GM19463 (cell line): ENCODE data around the gene NCK2.

Experiments used
- ATAC-seq: cut with Tn5 transposase; IDR thresholded peaks from one replicate; pipeline ENCODE4 v1.9.1; 2021; ENCODE audit warnings: mild to moderate bottlenecking, moderate library complexity; ENCODE audit not compliant: unreplicated experiment

The NCK2 gene

DNA sequence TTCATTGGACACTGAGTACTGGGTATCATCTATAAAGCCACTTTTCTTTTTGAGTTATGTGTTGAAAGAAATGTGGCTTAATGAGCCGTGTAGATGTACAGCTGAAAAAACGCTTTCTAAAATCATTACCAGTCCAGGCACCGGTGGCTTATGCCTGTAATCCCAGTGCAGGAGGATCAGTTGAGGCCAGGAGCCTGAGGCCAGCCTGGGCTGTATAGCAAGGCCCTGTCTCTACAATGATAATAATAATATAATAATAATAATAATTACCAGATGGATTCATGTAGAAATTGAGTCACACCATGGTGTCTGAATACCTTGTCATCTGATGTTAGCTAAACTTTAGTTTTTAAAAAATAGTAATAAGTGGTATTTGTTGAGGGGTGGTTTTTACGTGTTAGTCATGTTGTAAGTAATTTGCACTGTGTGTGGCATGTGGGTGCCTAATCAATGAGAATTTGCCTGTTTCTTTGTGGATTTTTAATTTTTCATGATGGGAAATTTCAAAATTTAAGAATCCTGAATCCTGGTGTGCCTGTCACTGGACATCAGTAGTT lies 30.1 kb downstream of the NCK2 start:
- no peak for ATAC-seq

DNA sequence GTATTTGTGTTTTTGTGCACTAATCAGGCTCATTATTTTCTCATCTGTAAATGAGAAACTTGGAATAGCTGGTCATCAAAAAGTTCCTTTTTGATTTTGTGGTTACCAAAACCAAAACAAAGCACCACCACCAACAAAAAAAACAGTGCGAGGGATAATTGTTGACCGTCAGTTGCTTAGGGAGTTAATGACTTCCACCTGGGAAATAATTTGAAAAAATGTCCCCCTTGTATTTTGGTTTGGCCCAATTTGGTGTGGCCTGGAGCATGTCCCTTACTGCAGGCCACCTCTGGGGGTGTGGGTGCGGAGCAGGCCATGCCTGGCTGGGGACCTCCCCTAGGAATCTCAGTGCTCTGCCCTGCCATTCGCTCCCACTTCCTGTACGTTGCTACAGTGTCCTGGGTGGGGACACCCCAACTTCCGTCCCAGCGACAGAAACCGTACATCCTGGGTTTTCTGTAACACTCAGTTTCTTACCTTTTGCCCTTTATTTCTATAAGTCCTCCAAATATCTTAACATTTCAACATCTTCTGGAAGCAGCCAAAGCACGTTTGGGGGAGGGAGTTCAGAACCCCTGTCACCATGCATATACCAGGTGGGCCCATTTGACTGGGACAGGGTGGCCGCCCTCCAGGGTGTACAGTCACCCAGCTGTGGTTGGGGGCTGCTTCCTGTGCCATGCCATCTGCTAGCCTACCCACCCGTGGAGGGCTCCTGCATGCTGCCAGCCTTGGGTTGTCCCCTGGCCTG lies 31.3 kb downstream of the NCK2 start:
- peak; percentile 58 for ATAC-seq

DNA sequence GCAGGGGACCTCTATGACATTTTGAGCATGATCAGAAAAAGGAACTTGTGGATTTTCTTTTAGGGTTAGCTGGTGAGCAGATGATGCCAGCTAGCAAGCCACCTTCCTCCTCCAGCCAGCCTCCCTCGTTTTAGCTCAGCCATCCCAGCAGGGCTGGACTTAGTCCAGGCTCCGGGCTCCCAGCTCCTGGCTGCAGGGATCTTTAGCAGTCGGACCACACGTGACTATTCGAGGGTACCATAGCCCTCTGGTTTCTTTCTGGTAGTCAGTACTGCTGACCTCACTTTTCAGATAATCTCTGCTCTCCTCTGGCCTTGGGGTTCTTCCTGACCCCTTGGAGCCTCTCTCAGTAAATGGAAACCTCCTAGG lies 31.8 kb downstream of the NCK2 start:
- ATAC-seq: peak; percentile 2

DNA sequence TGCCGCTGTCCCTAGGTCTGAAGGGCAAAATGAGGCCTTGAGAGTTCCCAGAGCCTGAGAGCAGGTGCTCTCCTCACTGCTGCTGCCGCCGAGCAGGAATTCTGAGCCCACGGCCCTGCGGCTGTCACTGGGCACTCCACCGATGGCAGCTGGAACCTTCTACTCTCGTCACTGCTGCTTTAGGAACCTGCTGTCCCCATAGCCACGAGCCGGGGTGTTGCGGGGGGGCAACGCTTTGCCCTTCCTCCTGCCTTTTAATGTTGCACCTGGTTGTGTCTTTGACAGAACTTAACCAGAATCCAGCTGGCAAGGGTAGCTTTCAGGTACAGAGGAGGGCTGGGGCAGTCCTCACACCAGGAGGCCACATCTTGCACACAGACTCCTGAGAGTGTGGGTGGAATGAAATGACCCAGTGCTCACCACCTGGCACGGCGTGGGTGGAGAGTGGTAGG lies 32.3 kb downstream of the NCK2 start:
- ATAC-seq: peak; percentile 40

DNA sequence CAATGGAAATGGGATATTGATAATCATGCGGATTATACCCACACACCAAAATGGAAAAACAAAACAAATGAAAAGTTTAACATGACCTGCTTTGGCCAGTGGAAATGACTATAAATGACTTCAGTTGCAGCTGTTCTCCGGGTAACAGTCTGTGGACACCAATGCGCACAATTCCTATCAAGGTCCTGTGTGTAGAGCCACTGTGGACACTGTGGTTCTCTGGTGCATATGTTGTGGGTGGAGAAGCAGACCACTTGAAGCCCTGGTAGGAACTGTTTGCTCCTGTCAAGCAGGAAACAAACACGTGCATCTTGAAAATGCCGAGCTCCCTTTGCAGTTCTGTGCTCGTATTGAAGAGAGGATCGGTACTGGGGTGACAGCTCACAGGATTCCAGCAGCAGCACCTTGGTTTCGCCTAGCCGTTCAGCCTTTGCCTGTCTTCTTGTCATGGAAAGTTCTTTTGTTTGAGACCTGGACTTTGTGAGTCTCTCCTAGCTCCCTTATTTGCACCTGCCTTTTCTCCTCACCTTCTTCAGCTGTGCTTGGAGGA lies 32.9 kb downstream of the NCK2 start:
- ATAC-seq: peak; percentile 6

DNA sequence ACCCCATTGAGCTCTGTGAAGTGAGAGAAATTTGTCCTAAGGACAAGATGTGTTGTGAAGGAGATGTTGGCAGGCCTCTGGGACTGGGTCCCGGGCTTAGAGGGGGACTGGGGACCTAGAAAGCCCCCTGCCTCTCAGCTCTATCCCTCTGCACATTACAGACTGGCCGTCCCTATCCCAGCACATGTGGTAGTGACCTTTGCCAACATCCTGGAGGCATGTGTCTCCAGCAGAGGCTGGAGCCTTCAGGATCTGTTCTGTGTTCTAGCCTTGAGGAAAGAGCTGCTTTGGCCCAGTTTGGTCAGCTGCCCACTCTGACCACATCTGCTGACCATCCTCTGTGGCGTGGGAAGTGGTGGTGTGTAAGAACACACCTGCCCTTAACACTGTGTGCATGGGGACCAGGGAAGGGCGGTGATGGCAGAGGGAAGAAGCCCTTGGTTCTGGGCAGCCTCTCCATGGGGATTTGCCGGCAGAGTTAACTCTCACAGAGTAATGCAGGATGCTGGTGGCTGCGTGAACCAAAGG lies 33.4 kb downstream of the NCK2 start:
- ATAC-seq: no peak

DNA sequence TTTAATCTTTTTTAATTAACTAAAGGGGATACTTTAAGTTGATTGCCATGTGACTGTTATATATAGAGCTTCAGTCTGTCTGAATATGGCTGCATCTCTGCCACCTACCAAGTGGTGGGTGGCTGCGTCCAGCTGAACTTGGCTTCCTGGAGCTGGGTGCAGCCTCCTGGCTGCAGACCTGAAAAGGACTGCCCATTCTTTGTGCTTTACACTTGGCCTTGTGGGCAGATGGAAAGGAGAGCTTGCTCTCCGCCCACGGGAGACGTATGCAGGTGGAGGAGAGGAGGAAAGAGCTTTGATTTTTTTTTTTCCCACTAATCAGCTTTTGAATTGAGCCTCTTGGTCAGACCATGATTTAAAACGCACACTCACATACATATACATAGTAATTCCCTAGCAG lies 34.7 kb downstream of the NCK2 start:
- no peak for ATAC-seq

DNA sequence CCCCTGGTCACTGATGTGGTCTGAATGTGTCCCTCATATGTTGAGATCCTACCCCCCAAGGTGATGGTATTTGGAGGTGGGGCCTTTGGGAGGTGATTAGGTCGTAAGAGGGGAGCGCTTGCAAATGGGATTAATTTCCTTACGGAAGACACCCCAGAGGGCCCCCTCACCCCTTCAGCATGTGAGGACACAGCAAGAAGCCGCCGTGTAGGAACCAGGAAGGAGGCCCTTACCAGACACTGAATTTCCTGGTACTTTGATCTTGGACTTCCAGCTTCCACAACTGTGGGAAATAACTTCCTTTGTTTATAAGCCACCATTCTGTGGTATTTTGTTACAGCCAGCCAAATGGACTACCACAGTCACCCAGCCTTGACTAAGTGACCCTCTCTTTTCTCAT lies 35.9 kb downstream of the NCK2 start:
- no peak for ATAC-seq

DNA sequence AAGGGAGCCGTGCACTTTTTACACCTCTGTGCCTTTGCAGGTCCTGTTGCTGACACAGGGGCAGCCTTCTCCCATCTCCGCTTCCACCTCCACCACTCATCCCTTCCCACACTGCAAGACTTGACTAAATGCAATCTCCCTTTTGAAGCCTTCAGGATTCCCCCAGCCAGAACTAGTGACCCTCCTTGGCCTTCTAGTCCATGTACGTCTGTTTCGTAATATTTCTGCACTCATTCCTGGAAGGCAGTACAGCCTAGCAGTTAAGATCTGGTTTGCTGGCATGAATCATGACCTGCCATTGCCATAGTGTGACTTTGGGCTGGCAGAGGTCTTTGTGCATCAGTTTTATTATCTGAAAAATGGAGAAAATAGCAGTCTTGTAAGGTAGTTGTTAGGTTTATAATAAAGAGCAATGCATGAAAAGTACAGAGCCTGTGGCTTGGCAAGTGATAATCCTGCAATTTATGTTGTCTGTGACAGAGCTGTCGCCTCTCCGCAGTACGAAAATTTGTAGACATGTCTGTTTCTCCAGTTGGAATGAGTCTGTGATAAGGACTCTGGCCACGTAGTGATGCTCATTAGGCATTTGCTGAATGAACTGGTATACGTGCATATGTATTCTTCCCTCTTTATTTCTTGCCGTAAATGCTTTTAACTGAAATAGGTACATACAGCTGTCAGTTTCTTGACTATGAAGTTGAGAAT lies 36.7 kb downstream of the NCK2 start:
- ATAC-seq: no peak

DNA sequence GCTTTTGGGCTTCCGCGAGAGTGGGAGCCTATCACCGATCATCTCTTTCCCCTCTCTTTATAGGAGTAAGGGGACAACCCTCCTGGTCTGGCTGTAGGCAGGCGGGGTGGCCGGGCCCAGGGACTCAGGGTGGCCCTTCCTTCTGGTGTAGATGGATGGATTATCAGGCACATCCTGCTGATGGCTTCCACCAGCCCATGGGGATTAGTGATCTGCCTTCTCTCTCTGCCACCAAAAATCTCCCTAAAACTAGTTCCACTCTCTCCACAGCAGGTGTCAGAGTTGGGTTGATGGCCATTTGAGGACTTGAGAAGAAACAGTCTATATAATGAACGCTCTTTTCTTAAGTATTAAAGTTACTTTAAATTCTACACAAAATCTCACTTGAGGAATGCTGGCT lies 37.4 kb downstream of the NCK2 start:
- no peak for ATAC-seq

DNA sequence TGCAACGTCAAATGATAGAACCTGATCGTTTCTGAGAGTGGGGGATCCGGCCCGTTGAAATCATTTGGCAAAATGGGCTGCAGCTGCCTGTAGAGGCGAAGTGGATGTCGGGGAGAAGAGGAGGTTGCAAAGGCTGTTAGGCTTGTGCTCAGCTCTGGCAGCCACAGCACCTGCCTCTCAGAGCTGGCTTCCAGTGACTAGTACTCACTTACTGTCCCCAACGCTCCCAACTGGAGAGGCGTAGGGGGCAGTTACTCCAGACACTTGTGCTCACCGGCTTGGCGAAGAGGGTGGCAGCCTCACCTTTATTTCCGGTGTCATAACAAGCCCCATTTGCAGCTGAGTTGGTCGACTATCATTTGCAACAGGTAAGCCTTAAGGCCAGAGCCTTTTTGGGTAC lies 37.9 kb downstream of the NCK2 start:
- no peak for ATAC-seq

DNA sequence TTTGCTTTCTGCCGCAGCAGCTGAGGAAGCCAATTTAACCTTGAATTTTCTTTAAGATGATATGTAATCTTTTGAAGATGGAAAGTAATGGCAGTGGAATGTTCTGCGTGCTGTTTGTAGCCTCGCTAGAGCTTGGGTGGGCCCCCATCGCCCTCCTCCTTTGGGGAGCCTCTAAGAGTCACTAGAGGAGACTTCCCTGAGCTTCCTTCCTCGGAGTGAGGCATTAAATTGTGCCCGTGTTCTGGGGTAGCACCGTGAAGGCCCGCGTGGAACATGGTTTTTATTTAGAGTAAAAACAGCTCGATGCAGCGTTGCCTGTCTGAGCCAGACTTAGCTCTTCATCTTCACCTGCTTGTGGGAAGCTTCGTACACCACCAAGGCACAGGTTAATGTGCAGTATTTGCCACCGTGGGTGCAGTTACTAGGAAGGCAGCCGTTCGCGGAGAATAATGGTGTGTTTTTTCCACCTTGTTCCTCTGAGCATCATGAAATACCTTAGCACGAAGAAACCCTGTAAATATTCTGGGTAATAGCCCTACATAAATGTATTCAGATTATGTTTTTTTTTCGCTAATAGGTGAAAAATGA lies 38.5 kb downstream of the NCK2 start:
- ATAC-seq: no peak

DNA sequence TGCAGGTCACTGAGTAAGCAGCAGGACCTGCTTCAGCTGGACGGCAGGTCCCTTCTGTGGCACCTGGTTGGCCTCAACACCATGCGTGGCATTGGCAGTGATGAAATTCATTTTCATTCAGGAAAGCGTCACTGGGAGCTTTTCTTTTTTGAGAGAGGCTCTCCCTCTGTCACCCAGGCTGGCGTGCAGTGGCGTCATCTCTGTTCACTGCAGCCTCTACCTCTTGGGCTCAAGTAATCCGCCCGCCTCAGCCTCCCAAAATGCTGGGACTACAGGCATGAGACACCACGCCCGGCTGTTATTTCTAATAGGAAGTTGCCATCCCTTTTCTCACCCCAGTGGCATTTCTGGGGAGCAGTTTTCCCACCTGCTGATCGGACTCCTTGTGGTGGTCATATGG lies 39.3 kb downstream of the NCK2 start:
- no peak for ATAC-seq

DNA sequence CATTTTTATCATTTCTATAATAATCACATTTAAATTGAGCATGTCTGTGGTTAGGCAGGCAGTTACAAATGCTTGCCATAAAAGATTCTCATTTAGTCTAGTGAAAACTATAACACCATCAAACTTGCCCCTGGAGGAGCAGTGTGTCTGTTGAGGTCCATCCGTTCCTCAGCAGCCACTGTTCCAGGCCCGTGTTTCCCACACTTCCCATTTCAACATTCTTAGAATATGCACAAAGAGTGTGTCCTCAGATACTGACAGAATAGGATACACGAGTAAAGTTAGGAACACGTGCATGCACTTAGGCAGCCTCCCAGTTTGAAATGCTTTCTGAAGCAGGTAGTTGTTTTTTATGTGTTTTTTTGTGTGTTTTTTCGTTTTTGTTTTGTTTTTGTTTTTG lies 39.9 kb downstream of the NCK2 start:
- no peak for ATAC-seq

DNA sequence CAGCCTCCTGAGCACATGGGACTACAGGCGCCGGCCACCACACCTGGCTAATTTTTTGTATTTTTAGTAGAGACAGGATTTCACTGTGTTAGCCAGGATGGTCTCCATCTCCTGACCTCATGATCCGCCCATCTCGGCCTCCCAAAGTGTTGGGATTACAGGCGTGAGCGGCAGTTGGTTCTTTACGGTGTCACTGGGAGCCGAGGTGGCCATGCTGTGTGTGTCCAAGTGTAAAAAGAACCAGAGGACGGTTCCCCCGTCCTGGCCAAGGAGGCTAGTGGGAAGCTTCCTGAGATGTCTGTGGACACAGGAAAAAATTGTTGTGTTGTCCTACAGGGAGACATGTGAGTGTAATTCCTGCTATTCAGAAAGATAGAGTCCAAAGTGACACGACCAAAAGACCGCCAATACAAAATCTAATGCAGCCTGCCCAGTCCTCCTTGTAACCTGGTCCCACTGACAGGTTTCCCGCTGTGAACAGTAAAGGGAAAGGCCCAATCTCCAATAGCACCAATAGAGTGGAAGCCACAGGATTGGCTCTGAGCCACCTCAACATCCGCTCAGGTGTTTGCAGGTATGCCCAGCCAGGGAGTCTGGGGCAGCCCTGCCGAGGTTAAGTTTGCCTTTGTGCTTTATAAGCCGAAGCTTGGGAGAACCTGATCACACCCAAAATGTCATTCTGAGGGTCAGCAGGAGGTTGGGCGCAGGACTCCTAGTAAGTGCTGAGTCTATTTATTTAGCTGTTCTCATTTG lies 40.6 kb downstream of the NCK2 start:
- ATAC-seq: no peak

DNA sequence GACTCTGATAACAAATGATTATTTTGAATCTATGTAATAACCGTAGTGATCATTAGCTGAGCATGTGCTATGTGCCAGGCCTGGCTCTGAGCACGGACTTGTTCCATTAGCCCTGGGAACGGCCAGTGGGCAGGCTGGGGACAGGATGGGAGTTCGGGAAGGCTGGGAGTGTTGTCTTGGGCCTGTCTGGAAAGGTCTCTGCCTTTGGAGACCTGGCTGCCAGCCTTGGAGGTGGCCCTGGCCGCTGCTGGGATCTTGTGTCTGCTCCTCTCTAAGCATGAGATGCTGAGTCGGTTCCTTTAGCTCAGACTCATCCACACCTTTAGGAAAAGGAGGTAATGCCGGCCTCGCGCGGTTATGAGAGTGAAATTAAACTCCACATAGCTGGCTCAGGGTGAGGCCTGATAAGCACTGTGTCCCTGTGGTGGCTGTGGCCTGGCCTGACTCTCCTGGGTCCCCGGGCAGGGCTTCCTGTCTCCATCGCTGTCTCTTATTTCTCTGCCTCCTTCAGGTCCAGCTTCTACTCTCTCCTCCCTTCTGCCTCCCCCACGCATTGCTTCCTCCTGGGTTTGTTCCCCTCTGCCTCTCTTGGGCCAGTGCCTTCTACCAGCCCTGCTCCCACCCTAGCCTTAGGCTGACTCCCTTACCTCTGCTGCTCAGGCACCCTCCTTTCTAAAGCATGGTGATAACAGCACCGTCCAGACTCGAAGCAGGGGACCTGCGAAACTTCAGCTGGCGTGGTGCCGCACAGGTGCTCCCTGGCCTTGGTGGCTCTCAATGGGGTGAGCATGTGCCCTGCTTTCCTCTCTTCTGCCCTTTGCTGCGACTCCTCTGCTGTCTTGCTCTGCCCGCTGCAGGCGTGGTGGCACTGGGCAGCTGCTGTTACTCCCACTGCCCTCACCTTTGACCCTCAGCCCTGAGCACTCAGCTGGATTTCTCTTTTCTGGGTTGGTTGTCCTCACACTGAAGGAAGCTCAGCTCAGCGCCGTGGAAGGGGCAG lies 41.8 kb downstream of the NCK2 start:
- ATAC-seq: no peak

DNA sequence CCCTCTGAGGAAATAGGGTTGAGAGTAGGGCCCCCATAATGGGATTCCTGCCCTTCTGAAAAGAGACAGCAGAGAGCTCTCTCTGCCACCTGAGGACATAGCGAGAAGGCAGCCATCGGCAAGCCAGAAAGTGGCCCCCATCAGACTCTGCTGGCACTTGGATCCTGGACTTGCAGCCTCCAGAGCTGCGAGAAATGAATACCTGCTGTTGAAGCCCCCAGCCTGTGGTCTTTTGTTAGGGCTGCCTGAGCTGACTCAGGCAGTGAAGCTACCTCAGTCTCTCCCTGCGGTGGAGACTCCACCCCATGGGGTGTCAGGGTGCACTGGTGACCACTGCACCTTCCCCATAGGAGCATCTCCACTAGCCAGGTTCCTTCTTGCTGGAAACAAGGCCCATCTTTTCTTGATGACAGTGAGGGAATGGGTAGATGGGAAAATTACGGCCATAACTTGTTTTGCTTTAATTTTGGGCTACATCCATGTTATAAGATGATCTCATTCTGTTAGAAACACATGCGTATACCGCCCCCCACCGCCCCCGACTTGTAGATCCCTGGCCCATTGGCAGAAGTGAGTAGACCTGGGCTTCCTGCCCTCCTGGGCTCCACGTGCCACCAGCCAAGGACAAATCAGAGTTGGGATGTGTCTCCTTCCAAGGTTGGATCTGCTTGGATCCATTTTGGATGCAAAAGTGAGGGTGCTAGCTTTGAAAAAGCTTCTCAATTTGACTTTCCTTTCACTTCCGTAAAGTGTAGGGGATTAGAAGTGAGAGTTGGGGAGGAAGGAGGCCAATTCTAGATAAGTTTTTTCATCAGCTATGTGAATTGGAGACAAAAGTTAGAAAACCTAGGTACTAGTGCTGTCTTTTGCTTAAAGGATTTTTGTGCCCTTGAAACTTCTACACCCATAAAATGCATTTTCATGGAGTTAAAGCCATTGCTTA lies 42.9 kb downstream of the NCK2 start:
- ATAC-seq: no peak

DNA sequence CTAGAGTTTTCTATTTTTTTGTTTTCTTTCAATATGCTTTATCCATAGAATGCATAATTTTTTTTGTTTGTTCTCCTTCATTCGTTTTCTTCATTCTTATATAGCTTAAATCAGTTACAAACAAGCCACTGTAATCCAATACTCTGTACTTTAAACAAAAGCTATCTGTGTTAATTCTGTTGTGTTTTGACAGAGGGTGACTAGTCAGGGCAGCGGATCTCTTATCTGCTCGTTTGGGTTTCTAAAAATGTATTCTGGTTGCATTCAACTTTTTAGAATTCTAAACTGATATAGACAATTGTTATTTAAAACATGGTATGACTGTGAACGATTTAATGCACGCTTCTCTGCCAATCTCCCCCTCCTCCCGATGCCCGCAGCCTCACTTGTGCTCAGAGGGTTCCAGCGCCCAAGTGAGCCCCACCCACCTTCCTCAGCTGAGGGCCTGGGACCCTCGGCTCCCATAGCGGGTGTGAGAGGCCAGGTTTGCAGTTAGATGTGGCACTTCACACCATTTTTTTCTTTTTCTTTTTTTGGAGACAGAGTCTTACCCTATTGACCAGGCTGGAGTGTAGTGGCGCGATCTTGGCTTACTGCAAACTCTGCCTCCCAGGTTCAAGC lies 44.1 kb downstream of the NCK2 start:
- no peak for ATAC-seq
